ENCODE results near the gene SMIM8. TPM values are rescaled to one million over a fixed set of nuclear protein-coding genes. Genes with fewer than 3 reads are reported as not detected.

SMIM8 gene
- polyA plus RNA-seq, 6 donors from 2014 or later: 13.2 to 19.9 (median 16.8) TPM

DNA sequence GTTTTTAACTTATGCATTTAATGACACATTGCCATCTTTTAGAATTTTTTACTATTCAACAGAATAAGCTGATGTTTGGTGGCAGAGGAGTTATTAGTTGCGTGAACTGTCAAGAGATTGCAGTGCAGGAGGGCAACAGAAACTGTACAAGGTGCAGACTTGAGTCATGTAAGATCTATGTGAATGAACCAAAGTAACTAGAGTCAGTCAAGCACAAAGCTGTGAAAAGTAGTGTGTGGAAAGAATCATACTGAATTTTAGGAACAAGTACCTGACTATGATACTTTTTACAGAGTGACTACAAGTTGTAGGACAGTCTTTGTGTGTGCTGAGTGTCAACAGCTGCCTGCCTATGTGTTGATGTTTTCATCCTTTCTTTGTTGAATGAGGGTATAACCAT lies 19.5 kb downstream of the SMIM8 start:
- Mint-ChIP-seq H3K9me3 (no peaks in the 10 kb centered on the region), H3K4me1 (no peaks in the 10 kb centered on the region), H3K36me3 (peaks cover 0 to 10% of the 10 kb centered on the region in 2 donors), H3K4me3 (no peak overlapping the region), H3K27ac (no peak overlapping the region), H3K27me3 (no peaks in the 10 kb centered on the region)
- no peak for DNase-seq
- no peak for ATAC-seq (ENCODE audit: low read depth in 2 of 2)

DNA sequence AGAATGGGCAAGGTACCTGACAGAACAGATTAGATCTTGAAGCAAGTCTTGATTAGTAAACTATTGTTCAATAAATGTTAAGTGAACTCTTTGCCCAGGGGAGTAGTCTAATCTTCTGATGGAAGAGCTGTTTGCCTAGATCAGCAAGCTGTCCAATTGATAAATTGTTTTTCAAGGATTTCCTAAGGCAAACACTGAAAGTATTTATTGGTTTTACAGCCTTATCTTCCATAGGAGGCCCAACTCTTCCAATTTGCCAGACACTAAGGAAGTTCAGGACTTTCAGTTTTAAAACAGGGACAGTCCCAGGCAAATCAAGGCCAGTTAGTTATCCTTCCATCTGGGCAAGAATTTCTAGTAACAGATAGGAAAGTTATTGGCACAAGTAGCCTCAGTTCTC lies 20.4 kb downstream of the SMIM8 start:
- Mint-ChIP-seq H3K4me3 (no peak overlapping the region), H3K9me3 (no peaks in the 10 kb centered on the region), H3K27ac (peak overlapping the region in 1 of 6 donors; percentile 46), H3K27me3 (no peaks in the 10 kb centered on the region), H3K36me3 (peaks cover 0 to 10% of the 10 kb centered on the region in 2 donors), H3K4me1 (no peaks in the 10 kb centered on the region)
- ATAC-seq (ENCODE audit: low read depth in 2 of 2): no peak
- DNase-seq: no peak

DNA sequence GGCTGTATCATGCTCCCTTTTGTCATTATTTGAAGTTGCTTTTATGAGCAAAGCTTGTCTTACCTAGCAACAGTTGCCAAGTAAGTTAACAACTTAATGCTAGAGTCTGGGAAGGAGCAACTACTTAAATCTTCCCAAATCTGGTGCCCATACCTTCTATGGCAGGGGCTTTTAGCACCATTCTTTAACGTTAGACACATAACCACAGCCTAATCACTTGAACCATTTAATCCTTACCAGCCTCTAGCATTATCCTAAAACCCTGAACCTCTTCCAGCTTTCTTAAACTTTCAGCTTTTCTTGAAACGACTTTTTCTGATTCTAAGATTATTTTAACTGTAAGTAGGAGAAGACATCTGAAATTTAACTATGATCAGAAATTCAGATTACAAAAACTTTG lies 22.3 kb downstream of the SMIM8 start, which contains the start of gene C6orf163:
TSS of gene C6orf163 (plus strand) at position 83 of the 400 bp plus-strand sequence. CDS start at position 370, 287 bp downstream.
- no peak for DNase-seq
- peak within 1 kb of the TSS in 1 of 6 donors; percentile 67 for H3K27ac Mint-ChIP-seq
- H3K4me3 Mint-ChIP-seq: peak within 1 kb of the TSS in 1 of 8 donors; percentile 15

DNA sequence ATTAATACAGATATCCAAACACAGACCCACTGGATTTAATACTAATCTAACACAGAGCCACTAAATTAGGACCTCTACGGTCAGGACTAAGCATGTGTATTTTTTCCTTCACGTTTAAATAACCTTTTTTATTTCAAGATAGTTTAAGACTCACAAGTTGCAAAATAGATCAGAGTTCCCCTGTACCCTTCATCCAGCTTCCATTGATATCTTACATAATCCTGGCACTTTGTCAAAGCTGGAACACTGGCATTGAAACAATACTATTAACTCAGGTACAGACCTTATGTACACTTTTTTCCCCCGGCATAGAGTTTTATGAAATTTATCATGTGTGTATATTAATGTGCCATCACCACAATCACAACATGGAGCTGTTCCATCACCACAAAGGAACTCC lies 24.3 kb downstream of the SMIM8 start:
- Mint-ChIP-seq H3K4me3 (no peak overlapping the region), H3K36me3 (no peaks in the 10 kb centered on the region), H3K27ac (peak overlapping the region in 1 of 6 donors; percentile 69), H3K4me1 (no peaks in the 10 kb centered on the region), H3K27me3 (no peaks in the 10 kb centered on the region), H3K9me3 (no peaks in the 10 kb centered on the region)
- DNase-seq (no peak), ATAC-seq (ENCODE audit: low read depth in 2 of 2) (no peak)

More for the DNA sequence above, 22.3 kb downstream of the SMIM8 start, which contains the start of gene C6orf163:
- Mint-ChIP-seq H3K9me3 (no peaks in the 10 kb centered on the region), H3K27me3 (no peaks in the 10 kb centered on the region), H3K4me1 (no peaks in the 10 kb centered on the region), H3K36me3 (peaks cover 0 to 7% of the 10 kb centered on the region in 2 donors)
- ATAC-seq (ENCODE audit: low read depth in 2 of 2): no peak

DNA sequence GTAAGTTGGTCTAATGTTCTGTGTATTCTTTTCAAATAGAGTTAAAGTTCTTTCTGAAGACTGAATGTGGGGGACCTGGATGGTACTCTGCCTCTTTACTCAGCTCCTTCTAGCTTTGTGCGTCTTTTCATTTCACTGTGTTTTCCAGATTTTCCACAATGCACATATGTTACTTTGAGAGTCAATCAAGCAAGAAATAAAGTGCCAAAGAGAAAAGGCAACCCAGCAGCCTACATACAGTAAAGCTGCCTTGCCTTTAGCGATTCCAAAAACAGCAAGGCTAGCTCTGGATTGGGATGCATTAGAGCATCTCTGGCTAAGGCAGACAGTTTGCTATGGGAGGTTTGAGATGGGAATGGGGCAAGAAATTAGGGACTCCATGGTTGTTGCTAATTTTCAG lies 27.5 kb downstream of the SMIM8 start:
- Mint-ChIP-seq H3K4me3 (no peak overlapping the region), H3K9me3 (no peaks in the 10 kb centered on the region), H3K36me3 (no peaks in the 10 kb centered on the region), H3K27me3 (no peaks in the 10 kb centered on the region), H3K4me1 (no peaks in the 10 kb centered on the region), H3K27ac (no peak overlapping the region)
- no peak for ATAC-seq (ENCODE audit: low read depth in 2 of 2)
- DNase-seq: no peak

DNA sequence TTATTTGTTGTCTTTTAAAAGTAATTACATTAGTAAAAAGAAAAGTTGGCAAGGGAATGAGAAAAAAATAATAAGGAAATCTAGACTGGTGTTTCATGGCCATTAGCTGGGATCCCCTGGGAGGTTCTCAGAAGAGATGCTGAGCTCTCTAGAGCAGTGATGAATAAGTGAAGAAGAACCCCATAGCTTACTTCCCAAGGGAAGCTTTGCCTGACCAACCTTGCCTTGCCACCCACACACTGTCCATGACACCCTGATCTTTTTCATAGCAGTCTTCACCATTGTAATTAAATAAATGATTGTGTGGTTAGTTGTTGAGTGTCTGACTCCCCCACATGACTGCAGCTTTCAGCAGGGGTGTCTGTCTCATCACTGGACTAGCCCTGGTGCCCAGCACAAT lies 28.1 kb downstream of the SMIM8 start:
- ATAC-seq (ENCODE audit: low read depth in 2 of 2) (no peak), DNase-seq (no peak)
- H3K9me3 Mint-ChIP-seq: no peaks in the 10 kb centered on the region
- H3K4me1 Mint-ChIP-seq: no peaks in the 10 kb centered on the region
- no peak overlapping the region for H3K27ac Mint-ChIP-seq
- no peak overlapping the region for H3K4me3 Mint-ChIP-seq
- H3K36me3 Mint-ChIP-seq: no peaks in the 10 kb centered on the region
- no peaks in the 10 kb centered on the region for H3K27me3 Mint-ChIP-seq

DNA sequence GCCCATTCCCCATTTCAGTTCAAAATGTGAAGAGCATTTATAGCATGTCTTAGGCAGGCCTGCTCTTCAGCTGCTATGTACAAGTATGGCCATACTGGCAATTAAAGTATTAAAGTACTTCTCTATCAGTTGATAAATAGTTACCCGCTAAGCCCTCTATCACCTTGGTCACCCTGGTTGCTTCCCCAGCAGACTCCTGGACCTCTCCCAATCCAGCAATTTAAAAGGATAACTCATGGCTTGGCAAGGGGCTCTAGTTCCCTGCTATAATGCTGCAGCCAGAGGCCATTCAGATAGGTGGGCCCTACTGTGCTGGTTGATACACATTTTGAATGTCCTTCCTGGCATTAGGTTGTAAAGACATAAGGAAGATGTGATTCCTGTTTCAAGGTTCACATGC lies 29.2 kb downstream of the SMIM8 start:
- H3K27me3 Mint-ChIP-seq: no peaks in the 10 kb centered on the region
- no peak overlapping the region for H3K4me3 Mint-ChIP-seq
- H3K4me1 Mint-ChIP-seq: no peaks in the 10 kb centered on the region

DNA sequence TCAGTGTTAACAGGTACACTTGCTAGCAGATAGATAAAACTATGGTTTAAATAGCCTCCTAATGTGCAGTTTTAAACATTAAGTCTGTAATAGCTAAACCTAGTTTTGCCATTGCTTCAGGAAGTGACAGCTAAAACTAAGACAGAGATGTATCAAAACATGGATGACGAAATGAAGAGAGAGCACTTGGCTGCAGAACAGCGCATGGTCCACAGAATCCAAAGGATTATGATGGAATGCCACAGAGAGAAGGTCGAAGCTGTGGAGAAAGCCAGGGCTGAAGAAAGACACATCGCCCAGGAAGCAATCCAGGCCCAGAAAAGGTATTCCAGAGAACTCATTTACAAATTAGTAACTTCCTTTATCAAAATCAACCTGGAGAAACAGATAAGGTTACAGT lies 33.8 kb downstream of the SMIM8 start:
- DNase-seq (no peak), ATAC-seq (ENCODE audit: low read depth in 2 of 2) (no peak)
- Mint-ChIP-seq H3K4me3 (no peak overlapping the region), H3K27me3 (no peaks in the 10 kb centered on the region), H3K4me1 (no peaks in the 10 kb centered on the region), H3K36me3 (peaks cover 0 to 5% of the 10 kb centered on the region in 2 donors), H3K27ac (no peak overlapping the region), H3K9me3 (peaks cover 0 to 2% (median 0%) of the 10 kb centered on the region in 7 donors)

More for the DNA sequence above, 29.2 kb downstream of the SMIM8 start:
- no peak overlapping the region for H3K27ac Mint-ChIP-seq
- H3K36me3 Mint-ChIP-seq: no peaks in the 10 kb centered on the region
- DNase-seq (no peak), ATAC-seq (ENCODE audit: low read depth in 2 of 2) (no peak)
- no peaks in the 10 kb centered on the region for H3K9me3 Mint-ChIP-seq

DNA sequence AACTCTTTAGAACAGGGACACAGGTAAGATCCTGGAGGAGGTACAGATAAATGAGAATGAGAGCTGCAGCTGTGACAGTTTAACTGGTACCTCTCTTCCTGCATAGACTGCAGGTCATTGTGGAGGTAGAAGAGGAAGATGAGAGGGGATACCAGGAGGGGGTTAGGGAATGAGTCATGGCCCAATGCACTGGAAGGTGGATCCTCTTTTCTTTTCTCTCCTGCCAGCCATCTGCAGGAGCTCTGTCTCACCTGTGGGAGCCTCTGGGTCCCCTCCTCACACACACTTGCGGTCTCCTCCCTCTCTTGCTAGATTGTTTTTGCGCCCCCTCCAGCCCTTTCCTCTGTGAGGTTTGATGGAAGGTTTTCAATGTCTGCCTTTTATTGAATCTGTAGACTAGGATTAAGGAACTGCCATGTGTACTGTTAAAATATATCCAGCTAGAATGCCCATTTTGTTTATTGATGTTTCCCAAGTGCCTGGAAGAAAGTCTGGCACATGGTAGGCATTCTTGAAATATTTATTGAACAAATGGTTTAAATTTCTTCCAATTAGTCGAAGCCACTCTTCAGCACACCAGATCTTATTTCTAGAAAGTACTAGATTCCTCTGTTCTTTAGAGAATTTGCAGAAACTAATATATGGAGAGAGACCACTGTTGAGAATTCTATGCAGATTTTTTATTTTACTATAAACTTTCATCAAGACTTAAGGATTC lies 35.2 kb downstream of the SMIM8 start:
- H3K4me3 Mint-ChIP-seq: no peak overlapping the region
- peaks cover 0 to 6% of the 10 kb centered on the region in 2 donors for H3K36me3 Mint-ChIP-seq
- ATAC-seq (ENCODE audit: low read depth in 2 of 2) (no peak), DNase-seq (no peak)
- H3K27ac Mint-ChIP-seq: no peak overlapping the region
- H3K27me3 Mint-ChIP-seq: no peaks in the 10 kb centered on the region
- no peaks in the 10 kb centered on the region for H3K4me1 Mint-ChIP-seq
- H3K9me3 Mint-ChIP-seq: peaks cover 0 to 2% (median 0%) of the 10 kb centered on the region in 7 donors

DNA sequence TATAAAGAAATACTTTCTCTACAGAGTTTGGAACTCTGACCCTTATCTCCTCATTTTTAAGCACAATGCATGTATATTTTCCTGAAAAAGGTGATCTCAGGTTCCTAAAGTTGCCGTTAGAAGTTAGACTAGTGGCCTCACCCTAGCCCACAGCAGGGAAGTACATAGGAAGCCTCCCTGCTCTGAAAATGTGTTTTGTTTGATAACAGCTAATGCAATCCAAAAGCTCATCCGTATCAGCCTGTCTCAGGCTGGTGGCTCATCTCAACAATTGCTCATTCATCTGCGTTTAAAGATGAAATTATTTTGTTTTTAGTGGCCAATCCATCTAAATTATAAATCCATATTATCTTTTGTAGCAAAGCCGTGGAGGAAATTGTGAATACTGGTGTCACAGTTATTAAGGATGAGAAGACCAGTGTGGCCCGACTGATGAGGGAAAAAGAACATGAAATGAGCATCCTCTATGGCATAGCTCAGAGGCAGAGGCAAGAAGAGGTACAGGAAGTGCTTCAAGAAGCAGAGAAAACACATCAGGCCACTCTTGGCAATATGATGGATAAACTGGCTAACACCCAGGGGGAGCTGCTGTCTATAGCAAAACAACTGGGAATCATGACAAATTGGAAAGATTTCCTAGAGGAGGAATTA lies 42.3 kb downstream of the SMIM8 start:
- no peak overlapping the region for H3K4me3 Mint-ChIP-seq
- H3K36me3 Mint-ChIP-seq: peaks cover 14 to 33% of the 10 kb centered on the region in 2 donors
- no peaks in the 10 kb centered on the region for H3K27me3 Mint-ChIP-seq
- H3K9me3 Mint-ChIP-seq: peaks cover 8 to 37% (median 15%) of the 10 kb centered on the region in 7 donors
- H3K4me1 Mint-ChIP-seq: no peaks in the 10 kb centered on the region
- DNase-seq: no peak
- no peak for ATAC-seq (ENCODE audit: low read depth in 2 of 2)
- H3K27ac Mint-ChIP-seq: no peak overlapping the region

DNA sequence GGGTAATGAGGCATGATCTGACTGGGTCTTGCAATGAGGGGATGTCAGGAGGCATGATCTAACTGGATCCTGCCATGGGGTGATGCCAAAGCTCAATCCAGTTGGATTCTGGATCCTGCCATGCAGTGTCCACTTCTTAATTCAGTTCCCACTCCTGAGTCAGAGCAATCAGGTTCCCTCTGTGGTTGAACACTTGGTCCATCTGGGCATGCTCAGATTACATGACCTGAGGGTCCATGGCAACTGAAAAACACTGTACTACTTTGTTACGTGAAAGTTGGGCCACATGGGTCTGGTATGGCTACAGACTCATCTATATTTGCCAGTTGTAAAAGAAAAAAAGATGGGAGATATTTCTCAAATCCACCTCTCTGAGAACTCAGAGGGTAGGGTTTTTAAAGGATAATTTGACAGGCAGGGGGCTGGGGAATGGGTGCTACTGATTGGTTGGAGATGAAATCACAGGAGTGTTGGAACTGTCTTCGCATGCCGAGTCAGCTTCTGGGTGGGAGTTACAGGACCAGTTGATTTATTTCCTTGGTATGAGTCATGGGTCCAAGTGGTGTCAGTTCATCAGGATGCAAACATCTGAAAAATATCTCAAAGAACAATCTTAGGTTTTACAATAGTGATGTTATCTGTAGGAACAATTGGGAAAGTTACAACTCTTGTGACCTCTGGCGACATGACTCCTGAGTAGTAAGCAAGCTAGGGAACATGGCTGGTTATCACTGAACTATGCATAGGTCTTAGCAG lies 43.9 kb downstream of the SMIM8 start:
- peaks cover 11 to 40% (median 16%) of the 10 kb centered on the region in 7 donors for H3K9me3 Mint-ChIP-seq
- no peaks in the 10 kb centered on the region for H3K4me1 Mint-ChIP-seq
- peaks cover 19 to 37% of the 10 kb centered on the region in 2 donors for H3K36me3 Mint-ChIP-seq
- ATAC-seq (ENCODE audit: low read depth in 2 of 2): no peak
- H3K4me3 Mint-ChIP-seq: peak overlapping the region in 1 of 8 donors; percentile 56
- H3K27me3 Mint-ChIP-seq: no peaks in the 10 kb centered on the region
- no peak for DNase-seq
- H3K27ac Mint-ChIP-seq: peak overlapping the region in 1 of 6 donors; percentile 22

DNA sequence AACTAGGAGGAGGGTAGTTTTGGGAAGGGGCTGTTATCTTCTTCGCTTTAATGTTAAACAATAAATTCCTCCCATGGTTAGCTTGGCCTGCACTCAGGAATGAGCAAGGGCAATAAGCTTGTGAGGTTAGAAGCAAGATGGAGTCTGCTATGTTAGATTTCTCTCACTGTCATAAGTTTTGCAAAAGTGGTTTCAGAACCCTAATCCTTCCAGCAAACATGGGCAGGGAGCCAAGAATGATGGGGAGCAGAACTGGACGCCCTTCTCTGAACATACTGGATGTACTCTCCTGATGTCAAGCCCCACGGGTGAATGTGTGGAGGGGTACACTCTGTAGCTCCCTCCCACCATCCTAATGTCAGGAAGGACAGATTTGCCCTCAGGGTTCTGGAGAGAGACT lies 44.5 kb downstream of the SMIM8 start:
- H3K4me3 Mint-ChIP-seq: no peak overlapping the region
- H3K36me3 Mint-ChIP-seq: peaks cover 19 to 37% of the 10 kb centered on the region in 2 donors
- H3K27me3 Mint-ChIP-seq: no peaks in the 10 kb centered on the region
- no peak for ATAC-seq (ENCODE audit: low read depth in 2 of 2)
- no peak overlapping the region for H3K27ac Mint-ChIP-seq
- no peak for DNase-seq
- peaks cover 11 to 40% (median 16%) of the 10 kb centered on the region in 7 donors for H3K9me3 Mint-ChIP-seq
- no peaks in the 10 kb centered on the region for H3K4me1 Mint-ChIP-seq

DNA sequence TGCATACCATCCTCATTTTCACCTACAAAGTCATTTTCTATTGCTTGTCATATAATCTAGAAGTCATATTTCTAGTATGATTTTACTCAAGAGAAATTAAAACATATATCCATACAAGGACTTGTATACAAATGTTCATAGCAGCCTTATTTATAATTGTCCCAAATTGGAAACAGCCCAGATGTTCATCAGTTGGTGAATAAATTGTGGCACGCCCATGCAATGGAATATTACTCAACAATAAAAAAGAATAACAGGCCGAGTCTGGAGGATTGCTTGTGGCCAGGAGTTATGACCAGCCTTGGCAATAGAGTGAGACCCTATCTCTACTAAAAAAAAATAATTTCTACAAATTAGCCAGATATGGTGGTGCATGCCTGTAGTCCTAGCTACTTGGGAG lies 51.0 kb downstream of the SMIM8 start:
- H3K27ac Mint-ChIP-seq: no peak overlapping the region
- H3K27me3 Mint-ChIP-seq: no peaks in the 10 kb centered on the region
- H3K9me3 Mint-ChIP-seq: peaks cover 4 to 16% (median 8%) of the 10 kb centered on the region in 7 donors
- ATAC-seq (ENCODE audit: low read depth in 2 of 2): no peak
- H3K4me3 Mint-ChIP-seq: no peak overlapping the region
- H3K4me1 Mint-ChIP-seq: peaks cover 0 to 3% (median 1%) of the 10 kb centered on the region in 3 donors
- no peak for DNase-seq
- peaks cover 6 to 8% of the 10 kb centered on the region in 2 donors for H3K36me3 Mint-ChIP-seq
